Panc1 (cell line): ENCODE data around the gene TMEM201. TPM values are rescaled to one million over a fixed set of nuclear protein-coding genes. Genes with fewer than 3 reads are reported as not detected.

Source experiments
- ATAC-seq: fragments of 200-7000 bp; cut with Tn5 transposase; 2 replicates; pipeline ENCODE4 v1.9.1; 2020; ENCODE audit warnings: mild to moderate bottlenecking, moderate library complexity
- BruUV-seq: library from RNA; stranded (reverse); fragments of 400-500 nt; replicated peaks from 2 replicates; lab custom pipeline; 2021; lab: Mats Ljungman, UMichigan
- CTCF ChIA-PET: fragments of 300-600 bp; sonication (Branson Sonifier 250); formaldehyde crosslinking; loops from one replicate; lab custom pipeline; 2022; ENCODE audit warnings: antibody characterized with exemption; lab: Charles Lee
- POLR2A ChIA-PET: fragments of 300-600 bp; sonication (Branson Sonifier 250); formaldehyde crosslinking; loops from one replicate; lab custom pipeline; 2022; ENCODE audit warnings: antibody characterized with exemption; lab: Charles Lee
- DNase-seq: peaks from one replicate; pipeline ENCODE4 v3.0.0-alpha.2; 2010; ENCODE audit warnings: low read depth, low spot score
- H3K27ac ChIP-seq: 2 replicates; pipeline ENCODE4 v1.5.1; 2011; ENCODE audit warnings: mild to moderate bottlenecking, low read length, inconsistent platforms
- H3K27me3 ChIP-seq: fragments of 200-500 bp; sonication (Bioruptor generic); 2 replicates; pipeline ENCODE4 v1.6.0; 2014; ENCODE audit warnings: low read length, inconsistent platforms; ENCODE audit not compliant: control insufficient read depth, insufficient read depth
- H3K36me3 ChIP-seq: fragments of 200-500 bp; sonication (Bioruptor generic); 2 replicates; pipeline ENCODE4 v1.5.1; 2014; ENCODE audit warnings: inconsistent platforms, mild to moderate bottlenecking, low read length, moderate library complexity; ENCODE audit not compliant: control insufficient read depth, insufficient read depth
- H3K4me1 ChIP-seq: 2 replicates; pipeline ENCODE4 v1.5.1; 2011; ENCODE audit warnings: inconsistent platforms, mild to moderate bottlenecking, low read length, moderate library complexity; ENCODE audit not compliant: control insufficient read depth, insufficient read depth
- H3K4me3 ChIP-seq, 2 experiments: 2 replicates each; pipeline ENCODE4 v1.5.1; 2011 to 2012; ENCODE audit warnings: low read depth in 2 of 2, low read length in 2 of 2, mild to moderate bottlenecking in 2 of 2, inconsistent platforms in 1 of 2, moderate library complexity in 1 of 2
- H3K9me3 ChIP-seq: fragments of 200-500 bp; sonication (Bioruptor generic); 2 replicates; pipeline ENCODE4 v1.5.1; 2014; ENCODE audit warnings: low read depth, mild to moderate bottlenecking, inconsistent platforms, low read length, moderate library complexity; ENCODE audit not compliant: control insufficient read depth, insufficient read depth
- POLR2AphosphoS5 ChIP-seq: IDR thresholded peaks from 2 replicates; pipeline ENCODE4 v1.6.1; 2012; ENCODE audit warnings: mild to moderate bottlenecking, low read depth, low read length, moderate library complexity
- SIN3A ChIP-seq: IDR thresholded peaks from 2 replicates; pipeline ENCODE4 v1.6.1; 2012; ENCODE audit warnings: low read depth, mild to moderate bottlenecking, low read length, moderate library complexity, borderline replicate concordance; ENCODE audit not compliant: insufficient read depth
- TCF7L2 ChIP-seq: IDR thresholded peaks from 2 replicates; pipeline ENCODE4 v1.6.1; 2011; ENCODE audit warnings: mild to moderate bottlenecking, low read depth, low read length, inconsistent platforms
- in situ Hi-C: cut with HindIII; loops from 2 replicates; pipeline ENCODE4 v1.10.0; 2016; ENCODE audit warnings: low sequenced_read_pairs, low pct_unique_long_range_greater_than_20kb
- intact Hi-C: fragments of 100-400 bp; cut with micrococcal nuclease; formaldehyde crosslinking; loops from one replicate; pipeline ENCODE4 v1.10.0; 2022; ENCODE audit not compliant: unreplicated experiment
- total RNA-seq: library from RNA; stranded (reverse); gene quantifications from one replicate; pipeline ENCODE4 v1.2.1, GENCODE V29; 2021; ENCODE audit not compliant: unreplicated experiment
- TF ChIP-seq, protein P1 (sequence below): fragments of 450-650 bp; IDR thresholded peaks from 2 replicates; pipeline ENCODE4 v1.5.1; 2017; ENCODE audit warnings: mild to moderate bottlenecking
- TF ChIP-seq, protein P2 (sequence below), 2 experiments: IDR thresholded peaks; 2 replicates each; pipeline ENCODE4 v1.6.1; 2011 to 2012; ENCODE audit warnings: low read depth in 2 of 2, control low read depth in 1 of 2, low read length in 1 of 2, mild to moderate bottlenecking in 1 of 2, moderate library complexity in 1 of 2; ENCODE audit not compliant: insufficient read depth in 1 of 2

TMEM201 gene
- total RNA-seq, 1 experiment from 2014 or later: 26.5 TPM

DNA sequence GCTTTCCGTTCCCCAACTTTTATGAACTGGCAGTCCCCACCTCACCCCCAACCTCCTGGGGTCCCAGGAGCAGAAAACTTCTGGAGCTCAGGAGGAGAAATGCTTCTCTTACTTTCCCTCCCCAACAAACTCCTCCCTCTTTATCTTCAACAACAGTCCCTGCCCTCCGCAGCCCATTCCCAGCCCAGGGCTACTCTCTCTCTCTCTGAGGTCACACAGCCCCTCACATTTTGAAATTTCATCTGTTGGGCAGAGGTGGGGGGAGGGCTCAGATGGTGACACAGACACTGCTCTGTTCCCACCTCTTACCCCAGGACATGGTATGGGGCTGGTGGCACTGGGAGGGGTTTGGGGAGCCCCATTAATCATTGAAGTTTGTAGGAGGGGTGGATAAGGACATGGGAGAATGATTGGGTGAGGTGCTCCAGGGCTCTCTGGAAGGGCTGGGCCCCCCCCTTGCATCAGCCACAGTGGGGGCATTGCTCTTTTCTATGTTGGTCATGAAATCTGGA is 68.9 kb downstream of the TMEM201 start:
- no peaks in the 10 kb centered on the region for H3K9me3 ChIP-seq
- in situ Hi-C loops: no loop called here
- CTCF ChIA-PET: no interaction called here
- DNase-seq (no peak), ATAC-seq (no peak)
- H3K27me3 ChIP-seq: no peaks in the 10 kb centered on the region
- no peak overlapping the region for H3K4me3 ChIP-seq
- H3K27ac ChIP-seq: no peak overlapping the region
- intact Hi-C loops: no loop called here
- POLR2A ChIA-PET: interaction anchor here (0.7 kb wide), 1 partner anchor 9 kb away, joined by 9 read pairs; no protein-coding TSS in a partner anchor
- no peaks in the 10 kb centered on the region for H3K4me1 ChIP-seq
- no TSS peak for BruUV-seq
- TF ChIP-seq POLR2AphosphoS5: no peak
- no peak for TF ChIP-seq TCF7L2
- TF ChIP-seq, protein P1, sequence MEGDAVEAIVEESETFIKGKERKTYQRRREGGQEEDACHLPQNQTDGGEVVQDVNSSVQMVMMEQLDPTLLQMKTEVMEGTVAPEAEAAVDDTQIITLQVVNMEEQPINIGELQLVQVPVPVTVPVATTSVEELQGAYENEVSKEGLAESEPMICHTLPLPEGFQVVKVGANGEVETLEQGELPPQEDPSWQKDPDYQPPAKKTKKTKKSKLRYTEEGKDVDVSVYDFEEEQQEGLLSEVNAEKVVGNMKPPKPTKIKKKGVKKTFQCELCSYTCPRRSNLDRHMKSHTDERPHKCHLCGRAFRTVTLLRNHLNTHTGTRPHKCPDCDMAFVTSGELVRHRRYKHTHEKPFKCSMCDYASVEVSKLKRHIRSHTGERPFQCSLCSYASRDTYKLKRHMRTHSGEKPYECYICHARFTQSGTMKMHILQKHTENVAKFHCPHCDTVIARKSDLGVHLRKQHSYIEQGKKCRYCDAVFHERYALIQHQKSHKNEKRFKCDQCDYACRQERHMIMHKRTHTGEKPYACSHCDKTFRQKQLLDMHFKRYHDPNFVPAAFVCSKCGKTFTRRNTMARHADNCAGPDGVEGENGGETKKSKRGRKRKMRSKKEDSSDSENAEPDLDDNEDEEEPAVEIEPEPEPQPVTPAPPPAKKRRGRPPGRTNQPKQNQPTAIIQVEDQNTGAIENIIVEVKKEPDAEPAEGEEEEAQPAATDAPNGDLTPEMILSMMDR: no peak
- TF ChIP-seq, protein P2, sequence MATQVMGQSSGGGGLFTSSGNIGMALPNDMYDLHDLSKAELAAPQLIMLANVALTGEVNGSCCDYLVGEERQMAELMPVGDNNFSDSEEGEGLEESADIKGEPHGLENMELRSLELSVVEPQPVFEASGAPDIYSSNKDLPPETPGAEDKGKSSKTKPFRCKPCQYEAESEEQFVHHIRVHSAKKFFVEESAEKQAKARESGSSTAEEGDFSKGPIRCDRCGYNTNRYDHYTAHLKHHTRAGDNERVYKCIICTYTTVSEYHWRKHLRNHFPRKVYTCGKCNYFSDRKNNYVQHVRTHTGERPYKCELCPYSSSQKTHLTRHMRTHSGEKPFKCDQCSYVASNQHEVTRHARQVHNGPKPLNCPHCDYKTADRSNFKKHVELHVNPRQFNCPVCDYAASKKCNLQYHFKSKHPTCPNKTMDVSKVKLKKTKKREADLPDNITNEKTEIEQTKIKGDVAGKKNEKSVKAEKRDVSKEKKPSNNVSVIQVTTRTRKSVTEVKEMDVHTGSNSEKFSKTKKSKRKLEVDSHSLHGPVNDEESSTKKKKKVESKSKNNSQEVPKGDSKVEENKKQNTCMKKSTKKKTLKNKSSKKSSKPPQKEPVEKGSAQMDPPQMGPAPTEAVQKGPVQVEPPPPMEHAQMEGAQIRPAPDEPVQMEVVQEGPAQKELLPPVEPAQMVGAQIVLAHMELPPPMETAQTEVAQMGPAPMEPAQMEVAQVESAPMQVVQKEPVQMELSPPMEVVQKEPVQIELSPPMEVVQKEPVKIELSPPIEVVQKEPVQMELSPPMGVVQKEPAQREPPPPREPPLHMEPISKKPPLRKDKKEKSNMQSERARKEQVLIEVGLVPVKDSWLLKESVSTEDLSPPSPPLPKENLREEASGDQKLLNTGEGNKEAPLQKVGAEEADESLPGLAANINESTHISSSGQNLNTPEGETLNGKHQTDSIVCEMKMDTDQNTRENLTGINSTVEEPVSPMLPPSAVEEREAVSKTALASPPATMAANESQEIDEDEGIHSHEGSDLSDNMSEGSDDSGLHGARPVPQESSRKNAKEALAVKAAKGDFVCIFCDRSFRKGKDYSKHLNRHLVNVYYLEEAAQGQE (IDR thresholded peaks at IDR 0.05; ENCODE audit: insufficient read depth in 1 of 2, low read depth in 2 of 2, low read length in 1 of 2): no peak
- TF ChIP-seq SIN3A: no peak
- H3K36me3 ChIP-seq: no peaks in the 10 kb centered on the region

DNA sequence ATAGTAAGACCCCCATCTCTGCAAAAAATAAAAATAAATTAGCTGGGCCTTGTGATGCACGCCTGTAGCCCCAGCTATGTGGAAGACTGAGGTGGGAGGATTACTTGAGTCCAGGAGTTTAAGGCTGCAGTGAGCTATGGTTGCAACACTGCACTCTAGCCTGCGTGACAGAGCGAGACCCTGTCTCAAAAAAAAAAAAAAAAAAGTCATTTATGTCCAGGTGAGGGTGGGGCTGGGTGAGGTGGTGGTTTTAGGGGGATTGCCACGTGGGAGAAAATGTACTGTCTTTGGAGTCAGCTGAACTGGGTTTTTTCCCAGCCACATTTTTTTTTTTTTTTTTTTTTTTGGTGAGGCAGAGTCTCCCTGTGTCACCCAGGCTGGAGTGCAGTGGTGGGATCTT is 69.5 kb downstream of the TMEM201 start:
- no peaks in the 10 kb centered on the region for H3K4me1 ChIP-seq
- intact Hi-C loops: no loop called here
- in situ Hi-C loops: no loop called here
- no peaks in the 10 kb centered on the region for H3K9me3 ChIP-seq
- CTCF ChIA-PET: no interaction called here
- TF ChIP-seq, protein P2 (IDR thresholded peaks at IDR 0.05; ENCODE audit: insufficient read depth in 1 of 2, low read depth in 2 of 2, low read length in 1 of 2): no peak
- no peak for TF ChIP-seq SIN3A
- TF ChIP-seq TCF7L2: no peak
- TF ChIP-seq POLR2AphosphoS5: no peak
- TF ChIP-seq, protein P1: no peak
- DNase-seq (no peak), ATAC-seq (no peak)
- POLR2A ChIA-PET: interaction anchor here (0.7 kb wide), 1 partner anchor 9 kb away, joined by 9 read pairs; no protein-coding TSS in a partner anchor
- H3K27ac ChIP-seq: no peak overlapping the region
- no peaks in the 10 kb centered on the region for H3K36me3 ChIP-seq
- H3K4me3 ChIP-seq: no peak overlapping the region
- no peaks in the 10 kb centered on the region for H3K27me3 ChIP-seq
- no TSS peak for BruUV-seq
